Natural killer cell (primary cell): ENCODE data around the gene ABCB1. TPM values are rescaled to one million over a fixed set of nuclear protein-coding genes. Genes with fewer than 3 reads are reported as not detected.

Experiments used
- ATAC-seq, 3 donors: fragments of 150-1000 bp in 2 of 3; fragments of 200-7000 bp in 1 of 3; cut with Tn5 transposase; 1 replicate in 1 of 3; 2 replicates in 2 of 3; pipeline ENCODE4 v1.10.0; 2021; ENCODE audit warnings: mild to moderate bottlenecking in 2 of 3, moderate library complexity in 2 of 3
- DNase-seq, 2 donors: peaks; one replicate each; pipeline versions ENCODE4 v3.0.0 to v3.0.0-alpha.2; 2013 to 2021; ENCODE audit warnings: mixed read lengths in 1 of 2
- H3K27ac ChIP-seq: one replicate; pipeline ENCODE4 v1.5.1; 2013; ENCODE audit warnings: mild to moderate bottlenecking, low read length
- H3K27me3 ChIP-seq: one replicate; pipeline ENCODE4 v1.6.1; 2013; ENCODE audit warnings: low read length; ENCODE audit not compliant: control insufficient read depth, insufficient read depth
- H3K36me3 ChIP-seq: one replicate; pipeline ENCODE4 v1.6.1; 2013; ENCODE audit warnings: low read length; ENCODE audit not compliant: control insufficient read depth, insufficient read depth
- H3K4me1 ChIP-seq: one replicate; pipeline ENCODE4 v1.6.1; 2013; ENCODE audit warnings: low read length; ENCODE audit not compliant: control insufficient read depth, insufficient read depth
- H3K4me3 ChIP-seq: one replicate; pipeline ENCODE4 v1.5.1; 2013; ENCODE audit warnings: low read length
- H3K9me3 ChIP-seq: one replicate; pipeline ENCODE4 v1.6.1; 2013; ENCODE audit warnings: low read length; ENCODE audit not compliant: control insufficient read depth, insufficient read depth
- H3K27ac Mint-ChIP-seq, 2 donors: one replicate each; pipeline ENCODE4 v1.8.0; 2022; ENCODE audit warnings: mild to moderate bottlenecking in 2 of 2, mixed read lengths in 2 of 2, moderate library complexity in 1 of 2
- H3K27me3 Mint-ChIP-seq, 2 donors: one replicate each; pipeline ENCODE4 v1.8.0; 2022; ENCODE audit warnings: low read depth in 2 of 2, mixed read lengths in 2 of 2
- H3K36me3 Mint-ChIP-seq: one replicate; pipeline ENCODE4 v1.8.0; 2022; ENCODE audit warnings: mixed read lengths
- H3K4me1 Mint-ChIP-seq, 2 donors: one replicate each; pipeline ENCODE4 v1.8.0; 2022; ENCODE audit warnings: mixed read lengths in 2 of 2
- H3K4me3 Mint-ChIP-seq: one replicate; pipeline ENCODE4 v1.8.0; 2022; ENCODE audit warnings: mild to moderate bottlenecking, moderate library complexity, mixed read lengths
- H3K9me3 Mint-ChIP-seq, 2 donors: one replicate each; pipeline ENCODE4 v1.8.0; 2022; ENCODE audit warnings: mixed read lengths in 2 of 2
- CTCF ChIP-seq: fragments of 200-600 bp; IDR thresholded peaks from one replicate; pipeline ENCODE4 v1.8.0; 2022; ENCODE audit warnings: antibody characterized with exemption
- WGBS: methylation state at CpG from one replicate; pipeline ENCODE4 v1.1.7; 2013; ENCODE audit warnings: missing lambda C conversion rate; ENCODE audit not compliant: insufficient coverage; 5-methylcytosine and 5-hydroxymethylcytosine counted together
- intact Hi-C: fragments of 100-400 bp; cut with micrococcal nuclease; formaldehyde crosslinking; loops from one replicate; pipeline ENCODE4 v1.14.2; 2022
- total RNA-seq, 4 donors: library from RNA; stranded (reverse); fragments of 120-200 nt in 1 of 4; gene quantifications; one replicate each; pipeline versions ENCODE4 v1.2.3 to v1.2.4, GENCODE V29; 2013 to 2022

ABCB1 gene
- total RNA-seq, 3 donors from 2014 or later (not counting 1 experiment from before 2014, with no cell fraction given): 62.8 to 99.5 (median 81.4) TPM

GRCh38 chr7:87474533-87475358 is 125.9 kb downstream of the ABCB1 start:
- DNase-seq (peak in 1 of 2 donors; percentile 19), ATAC-seq (peak; percentile 44 to 64 (median 57))
- Mint-ChIP-seq H3K4me1 (peaks cover 0 to 9% of the 10 kb centered on the region in 2 donors), H3K27ac (no peak overlapping the region), H3K36me3 (no peaks in the 10 kb centered on the region), H3K27me3 (peaks cover 21 to 33% of the 10 kb centered on the region in 2 donors), H3K9me3 (no peaks in the 10 kb centered on the region), H3K4me3 (peak overlapping the region; percentile 54)
- intact Hi-C loops: no loop called here
- Histone ChIP-seq H3K36me3 (no peaks in the 10 kb centered on the region), H3K4me3 (peak overlapping the region; percentile 31), H3K27me3 (peaks cover 3% of the 10 kb centered on the region), H3K27ac (peak overlapping the region; percentile 71), H3K9me3 (no peaks in the 10 kb centered on the region), H3K4me1 (peaks cover 10% of the 10 kb centered on the region)
- WGBS: 11% methylated on average over 11 of the region's 14 CpGs
- no peak for TF ChIP-seq CTCF

GRCh38 chr7:87473986-87474385 is 126.7 kb downstream of the ABCB1 start:
- Mint-ChIP-seq H3K36me3 (no peaks in the 10 kb centered on the region), H3K27ac (no peak overlapping the region), H3K9me3 (no peaks in the 10 kb centered on the region), H3K4me3 (no peak overlapping the region), H3K27me3 (peaks cover 21 to 33% of the 10 kb centered on the region in 2 donors), H3K4me1 (peaks cover 0 to 9% of the 10 kb centered on the region in 2 donors)
- Histone ChIP-seq H3K4me3 (no peak overlapping the region), H3K4me1 (peaks cover 10% of the 10 kb centered on the region), H3K27ac (peak overlapping the region; percentile 45), H3K9me3 (no peaks in the 10 kb centered on the region), H3K36me3 (no peaks in the 10 kb centered on the region), H3K27me3 (peaks cover 3% of the 10 kb centered on the region)
- ATAC-seq: no peak
- TF ChIP-seq CTCF: no peak
- WGBS: 71% methylated on average over 2 of the region's 2 CpGs
- DNase-seq: no peak
- intact Hi-C loops: no loop called here

GRCh38 chr7:87473192-87473591 is 127.5 kb downstream of the ABCB1 start:
- TF ChIP-seq CTCF: no peak
- H3K4me1 Mint-ChIP-seq: peaks cover 0 to 9% of the 10 kb centered on the region in 2 donors
- ATAC-seq: no peak
- no peak overlapping the region for H3K4me3 Mint-ChIP-seq
- H3K9me3 ChIP-seq: no peaks in the 10 kb centered on the region
- WGBS: 72% methylated on average over 2 of the region's 2 CpGs
- no peak overlapping the region for H3K27ac Mint-ChIP-seq
- no peak overlapping the region for H3K4me3 ChIP-seq
- H3K27me3 Mint-ChIP-seq: peaks cover 21 to 33% of the 10 kb centered on the region in 2 donors
- intact Hi-C loops: no loop called here
- no peak for DNase-seq
- H3K36me3 Mint-ChIP-seq: no peaks in the 10 kb centered on the region
- no peaks in the 10 kb centered on the region for H3K36me3 ChIP-seq
- no peak overlapping the region for H3K27ac ChIP-seq
- H3K4me1 ChIP-seq: peaks cover 10% of the 10 kb centered on the region
- H3K27me3 ChIP-seq: peaks cover 3% of the 10 kb centered on the region
- H3K9me3 Mint-ChIP-seq: no peaks in the 10 kb centered on the region
